Ishikawa (cell line): Measurements from ENCODE around the gene RSPH10B.
"Not testable (repeated sequence)": the region's sequence is repeated elsewhere in the genome, so short reads cannot be mapped to it uniquely, and the experiment has no call there.

Source experiments
- CEBPB ChIP-seq: IDR thresholded peaks from 2 replicates; pipeline ENCODE4 v1.6.1; 2012
- CREB1 ChIP-seq: IDR thresholded peaks from 2 replicates; pipeline ENCODE4 v1.6.1; 2012; ENCODE audit warnings: low read depth
- EGR1 ChIP-seq: IDR thresholded peaks from 2 replicates; pipeline ENCODE4 v1.6.1; 2012
- EP300 ChIP-seq: IDR thresholded peaks from 2 replicates; pipeline ENCODE4 v1.6.1; 2012; ENCODE audit warnings: borderline replicate concordance
- FOXM1 ChIP-seq: IDR thresholded peaks from 2 replicates; pipeline ENCODE4 v1.6.1; 2012; ENCODE audit warnings: low read depth, borderline replicate concordance
- MAX ChIP-seq: IDR thresholded peaks from 2 replicates; pipeline ENCODE4 v1.6.1; 2012
- NFIC ChIP-seq: IDR thresholded peaks from 2 replicates; pipeline ENCODE4 v1.6.1; 2012
- RAD21 ChIP-seq: IDR thresholded peaks from 2 replicates; pipeline ENCODE4 v1.6.1; 2012; ENCODE audit warnings: low read depth
- TAF1 ChIP-seq: IDR thresholded peaks from 2 replicates; pipeline ENCODE4 v1.6.1; 2012; ENCODE audit warnings: low read depth, mild to moderate bottlenecking
- TCF12 ChIP-seq: IDR thresholded peaks from 2 replicates; pipeline ENCODE4 v1.6.1; 2012; ENCODE audit warnings: low read depth
- TEAD4 ChIP-seq: IDR thresholded peaks from 2 replicates; pipeline ENCODE4 v1.6.1; 2012
- YY1 ChIP-seq: IDR thresholded peaks from 2 replicates; pipeline ENCODE4 v1.6.1; 2012; ENCODE audit warnings: low read depth
- ZBTB7A ChIP-seq: IDR thresholded peaks from 2 replicates; pipeline ENCODE4 v1.6.1; 2012; ENCODE audit warnings: low read depth
- TF ChIP-seq, protein P1 (sequence below): IDR thresholded peaks from 2 replicates; pipeline ENCODE4 v1.6.1; 2012
- TF ChIP-seq, protein P2 (sequence below): IDR thresholded peaks from 2 replicates; pipeline ENCODE4 v1.6.1; 2012; ENCODE audit warnings: low read depth, mild to moderate bottlenecking

Gene RSPH10B

DNA sequence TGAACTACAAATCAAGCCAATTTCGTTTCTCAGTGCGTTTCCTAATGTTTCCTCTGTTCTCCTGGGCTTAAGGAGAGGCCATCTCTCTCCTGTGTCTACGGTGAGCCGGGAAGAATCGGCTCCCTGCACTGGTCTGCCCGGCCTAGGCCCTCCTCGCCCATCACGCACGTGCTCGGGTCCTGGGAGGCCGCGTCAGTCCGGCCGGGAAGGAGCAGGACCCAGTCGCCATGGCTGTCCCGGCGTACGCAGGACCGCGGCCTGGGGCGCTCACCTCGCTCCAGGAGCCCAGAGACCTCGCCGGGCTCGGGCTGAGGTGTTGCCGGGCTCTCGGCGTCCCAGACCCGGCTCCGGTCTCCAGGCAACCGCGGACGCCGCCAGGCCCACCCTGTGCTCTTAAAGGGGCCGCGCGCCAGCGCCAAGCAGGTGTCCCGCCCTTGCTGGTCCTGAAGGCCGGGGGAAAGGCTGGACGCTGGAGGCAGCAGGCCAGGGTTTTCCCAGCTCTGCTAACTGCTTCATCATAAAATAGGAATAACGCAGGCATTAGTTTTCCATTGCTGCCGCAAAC lies at the start of gene RSPH10B:
TSS of gene RSPH10B (minus strand) at position 343 of the 565 bp plus-strand sequence. CDS start 3,573 bp downstream, outside the sequence.
- TF ChIP-seq, protein P1, sequence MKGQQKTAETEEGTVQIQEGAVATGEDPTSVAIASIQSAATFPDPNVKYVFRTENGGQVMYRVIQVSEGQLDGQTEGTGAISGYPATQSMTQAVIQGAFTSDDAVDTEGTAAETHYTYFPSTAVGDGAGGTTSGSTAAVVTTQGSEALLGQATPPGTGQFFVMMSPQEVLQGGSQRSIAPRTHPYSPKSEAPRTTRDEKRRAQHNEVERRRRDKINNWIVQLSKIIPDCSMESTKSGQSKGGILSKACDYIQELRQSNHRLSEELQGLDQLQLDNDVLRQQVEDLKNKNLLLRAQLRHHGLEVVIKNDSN, result not testable (repeated sequence)
- not testable (repeated sequence) for TF ChIP-seq CEBPB, ZBTB7A

GRCh38 chr7:6016653-6016966 lies 46.1 kb upstream of the RSPH10B start:
- no peak for TF ChIP-seq EP300
- no peak for TF ChIP-seq FOXM1
- no peak for TF ChIP-seq NFIC
- TF ChIP-seq, protein P2, sequence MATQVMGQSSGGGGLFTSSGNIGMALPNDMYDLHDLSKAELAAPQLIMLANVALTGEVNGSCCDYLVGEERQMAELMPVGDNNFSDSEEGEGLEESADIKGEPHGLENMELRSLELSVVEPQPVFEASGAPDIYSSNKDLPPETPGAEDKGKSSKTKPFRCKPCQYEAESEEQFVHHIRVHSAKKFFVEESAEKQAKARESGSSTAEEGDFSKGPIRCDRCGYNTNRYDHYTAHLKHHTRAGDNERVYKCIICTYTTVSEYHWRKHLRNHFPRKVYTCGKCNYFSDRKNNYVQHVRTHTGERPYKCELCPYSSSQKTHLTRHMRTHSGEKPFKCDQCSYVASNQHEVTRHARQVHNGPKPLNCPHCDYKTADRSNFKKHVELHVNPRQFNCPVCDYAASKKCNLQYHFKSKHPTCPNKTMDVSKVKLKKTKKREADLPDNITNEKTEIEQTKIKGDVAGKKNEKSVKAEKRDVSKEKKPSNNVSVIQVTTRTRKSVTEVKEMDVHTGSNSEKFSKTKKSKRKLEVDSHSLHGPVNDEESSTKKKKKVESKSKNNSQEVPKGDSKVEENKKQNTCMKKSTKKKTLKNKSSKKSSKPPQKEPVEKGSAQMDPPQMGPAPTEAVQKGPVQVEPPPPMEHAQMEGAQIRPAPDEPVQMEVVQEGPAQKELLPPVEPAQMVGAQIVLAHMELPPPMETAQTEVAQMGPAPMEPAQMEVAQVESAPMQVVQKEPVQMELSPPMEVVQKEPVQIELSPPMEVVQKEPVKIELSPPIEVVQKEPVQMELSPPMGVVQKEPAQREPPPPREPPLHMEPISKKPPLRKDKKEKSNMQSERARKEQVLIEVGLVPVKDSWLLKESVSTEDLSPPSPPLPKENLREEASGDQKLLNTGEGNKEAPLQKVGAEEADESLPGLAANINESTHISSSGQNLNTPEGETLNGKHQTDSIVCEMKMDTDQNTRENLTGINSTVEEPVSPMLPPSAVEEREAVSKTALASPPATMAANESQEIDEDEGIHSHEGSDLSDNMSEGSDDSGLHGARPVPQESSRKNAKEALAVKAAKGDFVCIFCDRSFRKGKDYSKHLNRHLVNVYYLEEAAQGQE, result no peak
- no peak for TF ChIP-seq RAD21

DNA sequence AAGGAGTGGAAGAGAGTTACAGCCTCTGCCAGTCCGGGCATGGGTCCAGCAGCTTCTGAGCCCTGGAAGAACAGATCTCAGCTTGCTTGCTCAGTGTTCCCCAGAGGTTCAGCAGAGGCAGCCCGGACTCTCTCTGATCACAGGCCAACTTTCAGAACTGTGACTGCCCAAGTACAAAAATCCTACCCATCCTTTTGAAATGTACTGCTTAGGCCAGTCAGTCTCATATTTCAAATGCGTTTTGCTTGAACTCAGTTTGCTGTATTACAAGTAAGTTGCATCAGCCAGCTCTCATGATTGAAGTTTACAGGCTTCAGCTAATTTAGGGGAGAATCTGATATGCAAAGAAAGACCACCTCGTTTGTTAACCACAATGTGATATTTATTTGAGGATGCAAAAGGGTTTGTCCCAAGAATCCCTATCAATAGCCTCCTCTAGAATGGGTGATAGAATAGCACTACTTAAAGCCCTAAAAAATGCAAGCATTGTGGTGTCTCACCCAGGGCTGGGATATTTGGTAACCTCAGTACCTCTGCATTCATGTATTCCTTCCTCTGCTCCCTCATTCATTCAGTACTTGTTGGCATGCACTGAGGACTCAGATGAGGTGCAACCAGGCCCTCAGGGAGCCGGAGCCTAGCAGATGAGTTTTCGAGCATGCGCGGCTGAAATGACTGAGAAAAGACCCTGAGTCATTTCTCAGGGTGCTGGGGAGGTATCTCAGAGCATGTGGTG lies 45.6 kb upstream of the RSPH10B start:
- TF ChIP-seq TCF12, result peak; percentile 40; the same call in 1 of the 2 replicates
- TF ChIP-seq EP300, result peak; percentile 58; the same call in 1 of the 2 replicates
- no peak for TF ChIP-seq TEAD4
- TF ChIP-seq CREB1, result no peak
- no peak for TF ChIP-seq EGR1
- TF ChIP-seq TAF1, result no peak
- peak; percentile 89 for TF ChIP-seq NFIC
- TF ChIP-seq, protein P1, result no peak
- no peak for TF ChIP-seq RAD21
- peak; percentile 39; the same call in 1 of the 2 replicates for TF ChIP-seq FOXM1
- TF ChIP-seq YY1, result no peak
- TF ChIP-seq, protein P2, result no peak
- TF ChIP-seq CEBPB, result peak; percentile 77
- peak; percentile 43; the same call in 1 of the 2 replicates for TF ChIP-seq MAX
- no peak for TF ChIP-seq ZBTB7A

GRCh38 chr7:6012355-6013104 lies 42.0 kb upstream of the RSPH10B start:
- TF ChIP-seq CEBPB, result peak; percentile 66
- no peak for TF ChIP-seq EGR1

GRCh38 chr7:6011541-6011940 lies 41.1 kb upstream of the RSPH10B start:
- TF ChIP-seq YY1 (no peak), RAD21 (no peak), TAF1 (no peak), FOXM1 (no peak), TCF12 (no peak)
- TF ChIP-seq, protein P2, result no peak
